ENCODE measurements around the gene CWC25. TPM values are rescaled to one million over a fixed set of nuclear protein-coding genes. Genes with fewer than 3 reads are reported as not detected.
"Not testable (repeated sequence)": the region's sequence is repeated elsewhere in the genome, so short reads cannot be mapped to it uniquely, and the experiment has no call there.

Gene CWC25
- polyA plus RNA-seq, 1 of the 3 experiments (the other 2 are of a cell fraction) = 15.6 TPM

- ChIA-PET CTCF (interaction anchor here (1.5 to 2.0 kb wide), 2 partner anchors 13 to 298 kb away, joined by 8 to 10 read pairs; no protein-coding TSS in a partner anchor), POLR2A (interaction anchor here (1.6 to 3.4 kb wide), 5 partner anchors 12 to 70 kb away, joined by 4 to 41 read pairs (median 13); partner anchors contain the start of genes CWC25, LASP1 and LASP1NB)
- H3K4me1 ChIP-seq (ENCODE audit: control insufficient read depth in 1 of 2, insufficient read depth in 2 of 2, low read depth in 1 of 2, low read length in 1 of 2) = peaks cover 16 to 20% of the 10 kb centered on the region in 2 experiments; a peak in 2 of 4 replicates
- not testable (repeated sequence) for H3K4me3 ChIP-seq (ENCODE audit: low read depth in 2 of 2, low read length in 1 of 2); H3K9me3 ChIP-seq; DNase-seq; H3K9me2 ChIP-seq; H3K27me3 ChIP-seq (ENCODE audit: insufficient read depth); H2AFZ ChIP-seq (ENCODE audit: low read depth); H3K9ac ChIP-seq
- H3K79me2 ChIP-seq (ENCODE audit: insufficient read depth) = peaks cover 34% of the 10 kb centered on the region
- peak overlapping the region in 1 of 2 experiments; percentile 96; a peak in 2 of 4 replicates for H3K27ac ChIP-seq (ENCODE audit: low read depth in 2 of 2, low read length in 1 of 2)
- H3K36me3 ChIP-seq (replicated peaks in 1 of 2; ENCODE audit: control insufficient read depth in 1 of 2, insufficient read depth in 2 of 2, low read length in 1 of 2) = peaks cover 23 to 30% of the 10 kb centered on the region in 2 experiments
- H3K4me2 ChIP-seq = peak overlapping the region; percentile 97; the same call in 1 of the 2 replicates
- TF ChIP-seq TCF12 (IDR thresholded peaks at IDR 0.05) (peak; percentile 84), FOSL2 (IDR thresholded peaks at IDR 0.05; ENCODE audit: borderline replicate concordance, low read depth) (peak; percentile 50; the same call in 1 of the 2 replicates), JUND (IDR thresholded peaks at IDR 0.05) (peak; percentile 54; the same call in 1 of the 2 replicates), NFIC (IDR thresholded peaks at IDR 0.05; ENCODE audit: borderline replicate concordance) (peak; percentile 54; the same call in 1 of the 2 replicates)
- TF ChIP-seq, protein P1, sequence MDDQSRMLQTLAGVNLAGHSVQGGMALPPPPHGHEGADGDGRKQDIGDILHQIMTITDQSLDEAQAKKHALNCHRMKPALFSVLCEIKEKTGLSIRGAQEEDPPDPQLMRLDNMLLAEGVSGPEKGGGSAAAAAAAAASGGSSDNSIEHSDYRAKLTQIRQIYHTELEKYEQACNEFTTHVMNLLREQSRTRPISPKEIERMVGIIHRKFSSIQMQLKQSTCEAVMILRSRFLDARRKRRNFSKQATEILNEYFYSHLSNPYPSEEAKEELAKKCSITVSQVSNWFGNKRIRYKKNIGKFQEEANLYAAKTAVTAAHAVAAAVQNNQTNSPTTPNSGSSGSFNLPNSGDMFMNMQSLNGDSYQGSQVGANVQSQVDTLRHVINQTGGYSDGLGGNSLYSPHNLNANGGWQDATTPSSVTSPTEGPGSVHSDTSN (IDR thresholded peaks at IDR 0.05) = peak; percentile 36
- 90% methylated on average over 28 of the region's 28 CpGs for WGBS (ENCODE audit: low lambda C conversion rate)
- H4K20me1 ChIP-seq (ENCODE audit: insufficient read depth) = peaks cover 28% of the 10 kb centered on the region
- peaks cover 45% of the 10 kb centered on the region for H3F3A ChIP-seq (replicated peaks; ENCODE audit: insufficient read depth)
Measured at GRCh38 chr17:38855101-38855714, 30.1 kb upstream of the CWC25 start.

GRCh38 chr17:38853292-38854219 lies 28.4 kb upstream of the CWC25 start, which contains the start of gene RPL23:
Gene RPL23, minus strand, starts transcription at chr17:38853721. Its CDS starts 11 bp downstream, at chr17:38853710.
- Histone ChIP-seq H3K4me2 (peak within 1 kb of the TSS; percentile 97), H3K4me3 (ENCODE audit: low read depth in 2 of 2, low read length in 1 of 2) (peak within 1 kb of the TSS; percentile 74 to 91), H3K9me3 (no peaks in the 10 kb centered on the region), H2AFZ (ENCODE audit: low read depth) (peak within 1 kb of the TSS; percentile 72), H3K79me2 (ENCODE audit: insufficient read depth) (peaks cover 48% of the 10 kb centered on the region), H3K4me1 (ENCODE audit: control insufficient read depth in 1 of 2, insufficient read depth in 2 of 2, low read depth in 1 of 2, low read length in 1 of 2) (peaks cover 17 to 20% of the 10 kb centered on the region in 2 experiments; a peak in 2 of 4 replicates), H3F3A (replicated peaks; ENCODE audit: insufficient read depth) (peaks cover 62% of the 10 kb centered on the region), H3K9me2 (no peaks in the 10 kb centered on the region), H4K20me1 (ENCODE audit: insufficient read depth) (peaks cover 42% of the 10 kb centered on the region), H3K27me3 (ENCODE audit: insufficient read depth) (no peaks in the 10 kb centered on the region), H3K27ac (ENCODE audit: low read depth in 2 of 2, low read length in 1 of 2) (peak within 1 kb of the TSS; percentile 95 to 96), H3K9ac (peak within 1 kb of the TSS; percentile 87), H3K36me3 (replicated peaks in 1 of 2; ENCODE audit: control insufficient read depth in 1 of 2, insufficient read depth in 2 of 2, low read length in 1 of 2) (peaks cover 40 to 46% of the 10 kb centered on the region in 2 experiments)
- ChIA-PET POLR2A (interaction anchor here (0.6 to 3.4 kb wide), 25 partner anchors 8 to 372 kb away, joined by 3 to 41 read pairs (median 4); partner anchors contain the start of genes CWC25, LASP1, LASP1NB and STAC2), CTCF (interaction anchor here (1.2 to 2.0 kb wide), 4 partner anchors 14 to 312 kb away, joined by 4 to 10 read pairs (median 8); no protein-coding TSS in a partner anchor)
- WGBS (ENCODE audit: low lambda C conversion rate) = 1% methylated on average over 35 of the region's 48 CpGs
- DNase-seq = peak; percentile 88
- no peak for TF ChIP-seq REST (IDR thresholded peaks at IDR 0.05; ENCODE audit: low read depth, low read length)
- TF ChIP-seq TAF1 (IDR thresholded peaks at IDR 0.05; ENCODE audit: borderline replicate concordance, low read depth, low read length) = peak; percentile 96
- TF ChIP-seq GATA2 (CRISPR knock-in tag; IDR thresholded peaks at IDR 0.05) = no peak
- TF ChIP-seq, protein P1 (IDR thresholded peaks at IDR 0.05) = no peak
- no peak for TF ChIP-seq FOXM1 (IDR thresholded peaks at IDR 0.05; ENCODE audit: low read depth)
- no peak; the same call in 1 of the 2 replicates for TF ChIP-seq TEAD4 (IDR thresholded peaks at IDR 0.05; ENCODE audit: borderline replicate concordance, insufficient read depth)
- TF ChIP-seq ZBTB33 (IDR thresholded peaks at IDR 0.05; ENCODE audit: borderline replicate concordance, low read depth) = peak; percentile 82; the same call in 1 of the 2 replicates
- TF ChIP-seq USF2 (IDR thresholded peaks at IDR 0.05; ENCODE audit: borderline replicate concordance, low read depth, low read length) = peak; percentile 88
- no peak for TF ChIP-seq RAD21 (IDR thresholded peaks at IDR 0.05; ENCODE audit: low read length)

Data from SK-N-SH (cell line).